Smooth muscle cell of the coronary artery (primary cell): Measurements from ENCODE around the gene SYVN1. TPM values are rescaled to one million over a fixed set of nuclear protein-coding genes. Genes with fewer than 3 reads are reported as not detected.

ENCODE experiments used
- total RNA-seq: library from RNA; depleted of rRNA; stranded (reverse); fragments of >200 nt; gene quantifications from 2 replicates; pipeline ENCODE4 v1.2.3, GENCODE V29; 2014; ENCODE audit warnings: low replicate concordance

The SYVN1 gene
- total RNA-seq: 11.7 and 19.7 TPM in 2 replicates

DNA sequence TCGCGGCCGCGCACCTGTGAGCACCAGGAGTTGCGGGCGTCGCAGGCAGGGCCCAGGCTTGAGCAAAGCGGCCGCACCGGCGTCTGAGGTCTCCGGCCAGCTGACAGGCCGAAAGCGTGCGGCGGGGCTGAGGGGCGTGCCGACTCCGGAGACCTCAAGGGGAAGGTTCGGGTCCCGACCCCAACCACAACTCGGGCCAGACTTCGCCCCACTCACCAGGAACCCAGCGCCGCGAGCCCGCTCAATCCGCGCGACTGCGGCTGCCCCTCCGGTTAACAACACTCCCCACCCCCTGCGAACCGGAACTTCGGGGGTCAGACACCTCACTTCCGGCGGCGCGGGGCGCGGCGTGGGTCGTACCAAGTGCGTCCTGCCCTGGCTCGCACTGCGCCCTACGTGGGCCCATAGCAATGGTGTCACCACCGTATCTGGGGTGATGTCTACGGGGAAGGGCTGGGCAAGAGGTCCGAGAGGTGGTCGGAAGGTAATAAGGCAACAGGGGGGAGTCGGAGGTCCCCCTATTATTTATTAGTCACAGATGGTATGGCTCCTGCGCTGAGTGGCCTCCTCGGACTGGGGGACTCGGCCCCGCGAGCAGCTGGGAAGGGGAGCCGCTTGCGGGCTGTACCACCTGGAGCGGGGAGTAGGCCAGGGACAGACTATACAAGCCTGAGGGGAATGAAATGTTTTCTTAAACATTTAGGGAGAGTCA, at the start of gene SYVN1:
TSS of gene SYVN1 (minus strand) at position 280 of the 712 bp plus-strand sequence. CDS start 918 bp downstream, outside the sequence.

DNA sequence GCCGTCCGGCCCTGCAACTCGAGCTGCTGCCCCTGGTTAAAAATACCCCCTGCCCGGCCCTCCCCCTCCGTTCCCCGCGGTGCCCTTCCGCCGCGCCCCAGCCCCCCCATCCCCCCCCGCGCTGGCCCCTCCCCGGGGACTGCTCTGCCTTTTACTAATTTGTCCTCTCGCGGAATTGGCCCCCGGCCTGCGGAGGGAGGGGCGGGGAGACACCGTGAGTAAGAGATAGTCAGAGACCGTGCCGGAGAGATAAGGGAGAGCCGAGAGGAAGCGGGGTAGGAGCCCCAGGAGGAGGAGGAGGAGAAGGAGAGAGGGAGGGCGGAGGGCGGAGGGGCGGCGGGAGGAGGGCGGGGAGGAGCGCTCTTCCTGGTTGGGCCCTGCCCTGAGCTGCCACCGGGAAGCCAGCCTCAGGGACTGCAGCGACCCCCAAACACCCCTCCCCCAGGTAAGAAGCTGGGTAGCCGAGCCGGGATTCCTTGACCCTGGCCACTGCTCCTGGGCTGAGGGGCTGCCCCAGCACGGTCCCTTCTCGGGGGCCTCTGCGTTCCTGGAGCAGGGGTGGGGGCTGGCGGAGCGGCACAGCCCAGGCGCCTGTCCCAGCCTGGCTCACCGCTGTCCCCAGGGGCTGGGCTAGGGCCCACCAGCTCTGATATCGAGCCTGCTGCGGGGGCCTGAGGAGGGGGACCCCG, 47.4 kb upstream of the SYVN1 start, which contains the start of gene CAPN1:
TSS of gene CAPN1 (plus strand) at position 360 of the 689 bp plus-strand sequence. CDS start 774 bp downstream, outside the sequence.

DNA sequence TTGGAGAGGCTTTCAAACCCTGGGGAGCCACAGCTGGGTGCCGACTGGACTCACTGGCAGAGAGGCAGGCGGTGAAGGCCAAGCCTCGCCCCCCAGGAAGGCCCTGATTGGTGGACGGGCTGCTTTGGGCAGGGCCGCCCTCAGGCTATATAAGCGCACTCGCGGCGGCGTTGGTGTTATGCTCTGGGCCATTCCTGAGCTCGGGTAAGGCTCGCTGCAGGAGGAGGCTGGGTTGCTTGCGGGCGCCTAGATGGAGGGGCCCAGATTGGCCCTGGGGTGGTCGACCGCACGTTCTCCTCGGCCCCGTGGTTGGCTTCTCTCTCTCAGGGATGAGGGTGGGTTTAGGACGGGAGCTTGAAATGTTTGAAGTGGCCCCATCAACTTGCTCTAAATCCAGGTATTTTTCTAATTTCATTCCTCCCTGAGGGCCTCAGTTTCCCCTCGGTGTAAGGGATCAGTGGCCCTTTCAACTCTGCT, 35.8 kb upstream of the SYVN1 start, which contains the start of gene SPDYC:
TSS of gene SPDYC (plus strand) at position 176 of the 477 bp plus-strand sequence. CDS start 1,125 bp downstream, outside the sequence.

DNA sequence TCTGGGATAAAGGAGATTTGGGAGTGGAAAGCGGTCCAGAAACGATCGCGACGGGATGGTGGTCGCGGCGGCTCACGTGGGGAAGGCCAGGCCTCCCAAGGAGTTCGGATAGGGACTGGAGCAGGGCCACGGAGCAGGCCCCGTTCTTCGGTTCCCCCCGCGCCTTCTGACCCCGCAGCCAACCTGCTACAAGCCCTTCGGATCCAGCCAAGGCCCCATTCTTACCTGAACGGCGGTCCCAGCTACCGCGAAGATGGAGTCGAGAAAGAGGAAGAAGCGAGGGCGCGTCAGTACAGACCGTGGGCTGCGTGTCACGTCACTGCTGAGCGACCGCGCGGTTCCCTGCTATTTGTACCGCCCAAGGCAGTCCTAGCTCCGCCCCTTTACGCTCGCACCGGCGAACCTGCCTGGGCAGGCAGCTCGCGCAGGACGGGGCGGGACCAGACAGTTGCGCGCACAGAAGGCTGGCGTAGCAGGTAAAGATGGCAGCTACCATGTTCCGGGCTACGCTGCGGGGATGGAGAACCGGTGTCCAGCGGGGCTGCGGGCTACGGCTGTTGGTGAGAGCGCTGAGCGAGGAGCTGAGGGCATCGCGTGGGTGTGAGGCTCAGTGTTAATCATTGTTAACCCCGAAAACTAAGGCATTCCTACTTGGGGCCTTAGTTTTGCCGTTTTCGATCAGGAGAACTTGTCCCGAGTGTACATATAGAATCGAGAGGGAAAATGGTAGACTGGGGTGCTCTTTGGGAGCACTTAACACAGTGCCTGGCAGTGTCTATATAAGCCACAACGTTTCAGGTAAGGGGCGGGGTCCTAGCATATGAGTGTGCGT, 12.2 kb downstream of the SYVN1 start, which contains the start of the genes FAU and MRPL49:
TSS of gene FAU (minus strand) at position 270 of the 832 bp plus-strand sequence. CDS start 321 bp downstream, outside the sequence.
TSS of gene MRPL49 (plus strand) at position 457 of the 832 bp plus-strand sequence. CDS start at position 483, 26 bp downstream.

DNA sequence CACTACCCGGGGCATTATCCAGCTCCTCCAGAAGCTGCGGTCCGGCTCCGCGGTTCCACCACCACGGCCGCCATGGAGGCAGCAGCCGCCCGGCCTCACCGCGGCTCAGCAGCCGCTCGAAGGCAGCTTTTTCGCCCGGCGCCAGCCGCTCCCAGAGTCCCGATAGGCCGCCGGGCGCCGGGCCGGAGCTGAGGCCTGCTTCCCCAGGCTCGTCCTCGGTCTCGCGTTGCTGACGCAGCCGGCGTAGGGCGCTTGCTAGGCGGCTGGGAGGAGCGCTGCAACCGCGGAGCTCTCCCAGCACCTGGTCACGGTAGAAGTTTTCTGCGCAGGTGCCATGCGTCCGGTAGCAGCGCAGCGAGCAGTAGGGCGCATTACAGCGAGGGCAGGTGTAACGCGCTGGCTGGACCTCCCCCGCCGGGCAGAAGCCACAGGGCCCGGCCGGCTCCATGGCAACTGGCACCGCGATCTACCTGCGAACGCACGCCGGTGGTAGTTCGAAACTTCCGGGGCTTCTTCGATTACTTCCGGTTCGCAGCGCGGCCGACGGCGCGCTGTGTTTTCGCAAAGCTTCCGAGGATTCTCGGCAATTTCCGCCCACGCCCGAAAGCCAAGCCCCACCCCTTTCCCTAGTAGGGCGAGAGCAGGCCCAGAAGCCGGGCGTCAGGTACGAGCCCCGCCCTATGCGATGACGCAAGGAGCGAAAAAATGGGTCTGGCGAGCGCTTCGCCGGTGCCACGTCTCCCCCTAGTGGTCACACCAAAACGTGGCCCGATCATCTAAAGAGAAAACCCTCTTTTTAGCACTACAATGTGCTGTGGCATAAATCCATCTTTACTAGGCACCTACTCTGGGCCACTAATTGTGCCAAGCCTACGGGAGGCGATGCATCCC, 16.9 kb downstream of the SYVN1 start, which contains the start of gene ZNHIT2:
TSS of gene ZNHIT2 (minus strand) at position 496 of the 891 bp plus-strand sequence. CDS start at position 448, 48 bp downstream.

DNA sequence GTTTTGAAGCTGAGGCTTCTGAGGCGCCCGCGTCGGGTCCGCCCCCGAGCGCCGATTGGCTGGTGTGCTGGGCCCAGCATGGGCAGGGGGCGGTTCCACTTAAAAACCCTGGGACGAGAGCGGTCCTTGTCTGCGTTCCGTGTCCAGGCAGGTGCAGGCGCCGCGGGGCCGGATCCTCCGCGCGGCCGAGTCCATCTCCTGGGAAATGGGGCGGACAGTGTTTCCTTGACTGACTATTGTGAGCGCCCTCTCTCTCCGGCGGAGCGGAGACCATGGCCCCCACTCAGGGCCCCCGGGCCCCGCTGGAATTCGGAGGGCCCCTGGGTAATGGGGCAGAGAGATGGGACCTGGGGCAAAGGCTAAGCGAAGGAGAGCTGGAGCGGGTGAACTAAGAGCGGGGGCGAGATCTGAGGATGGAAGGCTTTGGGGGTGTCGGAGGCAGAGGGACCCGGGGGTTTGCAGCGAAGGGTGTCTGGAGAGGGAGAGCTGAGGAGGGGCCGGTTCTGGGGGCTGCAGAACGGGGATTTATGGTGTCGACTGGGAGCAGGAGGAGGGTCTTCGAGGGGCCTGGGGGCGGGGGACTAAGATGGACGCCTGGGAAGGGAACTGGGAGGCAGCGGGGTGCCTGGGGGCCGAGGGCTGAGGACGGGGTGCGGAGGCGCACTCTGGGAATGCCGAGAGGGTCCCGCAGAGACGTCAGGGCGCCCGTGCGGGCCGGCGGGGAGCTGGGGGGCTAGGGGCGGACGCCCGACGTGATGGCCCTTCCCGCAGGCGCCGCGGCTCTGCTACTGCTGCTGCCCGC, 22.4 kb downstream of the SYVN1 start, which contains the start of gene TM7SF2:
TSS of gene TM7SF2 (plus strand) at position 129 of the 802 bp plus-strand sequence. CDS start at position 273, 144 bp downstream.

DNA sequence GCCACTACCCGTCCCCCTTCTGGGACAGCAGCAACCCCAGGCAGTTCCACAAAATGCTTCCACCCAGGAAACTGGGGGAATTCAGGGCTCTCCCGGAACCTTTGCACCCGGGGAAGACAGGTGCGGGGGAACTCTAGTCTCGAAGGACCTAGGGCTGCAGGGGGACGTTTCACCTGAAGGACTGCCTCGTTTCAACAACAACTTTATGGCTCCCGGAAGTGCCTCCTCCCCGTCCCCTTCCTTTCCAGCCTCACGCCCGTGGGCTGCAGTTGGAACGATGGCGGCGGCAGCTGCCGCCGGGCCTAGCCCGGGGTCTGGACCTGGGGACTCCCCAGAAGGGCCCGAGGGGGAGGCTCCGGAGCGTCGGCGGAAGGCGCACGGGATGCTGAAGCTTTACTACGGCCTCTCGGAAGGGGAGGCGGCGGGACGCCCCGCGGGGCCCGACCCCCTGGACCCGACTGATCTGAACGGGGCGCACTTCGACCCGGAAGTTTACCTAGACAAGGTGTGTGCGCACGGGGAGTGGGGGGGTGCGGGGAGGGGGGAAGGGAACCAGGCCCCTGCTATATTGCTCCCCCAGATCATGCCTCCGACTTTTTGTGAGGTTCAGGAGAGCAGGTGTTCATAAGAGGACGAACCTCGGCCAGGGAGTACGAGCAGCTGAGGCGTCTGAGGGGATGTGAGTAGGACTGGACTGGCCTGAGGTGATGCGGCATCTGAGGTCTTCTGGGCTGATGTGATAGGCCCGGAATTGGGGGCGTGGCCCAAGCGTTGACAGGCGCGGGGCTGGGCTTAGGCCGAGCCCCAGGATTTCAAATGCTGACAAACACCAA, 38.1 kb downstream of the SYVN1 start, which contains the start of gene VPS51:
TSS of gene VPS51 (plus strand) at position 241 of the 833 bp plus-strand sequence. CDS start at position 278, 37 bp downstream.

DNA sequence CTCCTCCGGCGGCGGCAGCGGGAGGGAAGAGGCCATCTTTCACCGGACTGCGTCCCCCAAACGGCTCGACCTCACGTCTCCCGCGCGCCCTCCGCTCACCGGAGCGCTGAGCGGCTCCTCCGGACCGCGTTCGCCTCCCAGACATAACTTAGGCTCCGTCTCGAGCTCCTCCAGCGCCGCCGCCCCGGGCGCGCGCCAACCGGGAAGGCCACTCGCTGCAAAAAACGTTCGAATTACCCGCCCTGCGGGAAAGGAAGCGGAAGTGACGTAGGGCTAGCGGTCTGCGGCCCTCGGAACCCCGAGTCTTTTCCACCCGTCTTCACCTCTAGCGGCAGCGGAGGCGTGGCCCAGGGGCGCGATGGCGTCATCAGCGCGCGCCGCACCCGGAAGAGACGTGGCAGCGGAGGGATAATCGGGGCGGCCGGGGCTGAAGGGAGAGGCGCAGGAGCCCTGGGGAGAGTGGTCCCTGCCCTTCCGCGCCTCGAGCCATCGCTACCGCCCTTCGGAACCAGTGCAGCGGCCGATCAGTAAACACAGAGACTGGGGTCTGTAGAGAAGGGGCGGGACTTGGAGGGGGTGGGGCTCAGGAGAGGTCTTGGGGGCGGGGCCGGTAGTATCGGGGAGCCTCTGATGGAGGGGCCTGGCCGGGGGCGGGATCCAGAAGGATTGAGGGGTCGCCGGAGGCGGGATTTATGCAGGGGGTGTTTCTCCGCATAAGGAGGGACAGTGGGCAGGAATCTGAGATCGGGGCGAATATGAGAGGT, 50.3 kb downstream of the SYVN1 start, which contains the start of the genes CDCA5 and ZFPL1:
TSS of gene CDCA5 (minus strand) at position 207 of the 764 bp plus-strand sequence. CDS start at position 145, 62 bp downstream.
TSS of gene ZFPL1 (plus strand) at position 389 of the 764 bp plus-strand sequence. CDS start 477 bp downstream, outside the sequence.

Other genes with a start within 250 kb of the SYVN1 start
- gene ATG2A, start 217.3 kb downstream of the SYVN1 start, total RNA-seq: 5.6 and 9.2 TPM in 2 replicates
- 4.3 and 8.9 TPM in 2 replicates for gene PPP2R5B, start 209.8 kb downstream of the SYVN1 start, total RNA-seq
- not detected in 2 replicates for gene GPHA2, start 198.6 kb downstream of the SYVN1 start, total RNA-seq
- not detected in 2 replicates for gene MAJIN, start 162.4 kb downstream of the SYVN1 start, total RNA-seq
- 0.15 TPM in 1 of 2 replicates, not detected in the other for gene BATF2, start 137.5 kb downstream of the SYVN1 start, total RNA-seq
- gene ARL2, start 120.4 kb downstream of the SYVN1 start, total RNA-seq: 91.6 and 106 TPM in 2 replicates
- 5.9 TPM in 2 replicates for gene SNX15, start 107.1 kb downstream of the SYVN1 start, total RNA-seq
- gene SAC3D1, start 93.3 kb downstream of the SYVN1 start, total RNA-seq: 6.3 and 8.6 TPM in 2 replicates
- 13.1 and 25.5 TPM in 2 replicates for gene NAALADL1, start 76.0 kb downstream of the SYVN1 start, total RNA-seq
- 0.35 and 2.2 TPM in 2 replicates for gene CDCA5, start 50.5 kb downstream of the SYVN1 start, total RNA-seq
- gene ZFPL1, start 50.3 kb downstream of the SYVN1 start, total RNA-seq: 21.5 and 40.3 TPM in 2 replicates
- gene VPS51, start 38.3 kb downstream of the SYVN1 start, total RNA-seq: 215 and 350 TPM in 2 replicates
- gene TM7SF2, start 22.6 kb downstream of the SYVN1 start, total RNA-seq: 7.6 and 8.8 TPM in 2 replicates
- gene ZNHIT2, start 16.8 kb downstream of the SYVN1 start, total RNA-seq: 3.0 and 7.5 TPM in 2 replicates
- gene FAU, start 12.4 kb downstream of the SYVN1 start, total RNA-seq: 499 and 518 TPM in 2 replicates
- gene MRPL49, start 12.2 kb downstream of the SYVN1 start, total RNA-seq: 25.4 and 41.2 TPM in 2 replicates
- not detected in 2 replicates for gene SPDYC, start 35.7 kb upstream of the SYVN1 start, total RNA-seq
- gene CAPN1, start 47.4 kb upstream of the SYVN1 start, total RNA-seq: 49.4 and 94.9 TPM in 2 replicates
- 3.4 and 3.9 TPM in 2 replicates for gene POLA2, start 127.4 kb upstream of the SYVN1 start, total RNA-seq
- gene CDC42EP2, start 180.3 kb upstream of the SYVN1 start, total RNA-seq: 8.5 and 17.2 TPM in 2 replicates
- 19.4 and 27.6 TPM in 2 replicates for gene DPF2, start 199.3 kb upstream of the SYVN1 start, total RNA-seq
- 0.15 TPM in 1 of 2 replicates, not detected in the other for gene TIGD3, start 220.2 kb upstream of the SYVN1 start, total RNA-seq
- gene SLC25A45, start 248.1 kb upstream of the SYVN1 start, total RNA-seq: 1.4 and 2.3 TPM in 2 replicates